GM13976 (cell line): ENCODE measurements around the gene RAET1L.
A peak's percentile ranks its signal among the peaks of the same experiment; 100 is the strongest.
"Not testable (repeated sequence)": the region's sequence is repeated elsewhere in the genome, so short reads cannot be mapped to it uniquely, and the experiment has no call there.

Experiments
- DNase-seq: peaks from one replicate; pipeline ENCODE4 v3.0.0; 2012; ENCODE audit warnings: low spot score
- in situ Hi-C: fragments of 300-500 bp; cut with MboI; formaldehyde crosslinking; loops from one replicate; pipeline ENCODE4 v1.12.0; 2022; ENCODE audit warnings: low sequenced_read_pairs, mixed read lengths, inconsistent platforms; ENCODE audit not compliant: unreplicated experiment
- TF ChIP-seq, protein P1 (sequence below): IDR thresholded peaks from 2 replicates; pipeline ENCODE4 v1.5.1; 2012; ENCODE audit warnings: borderline replicate concordance, mild to moderate bottlenecking; ENCODE audit not compliant: insufficient read depth; ENCODE audit errors: extremely low read depth, missing control alignments, control extremely low read depth

RAET1L gene

DNA sequence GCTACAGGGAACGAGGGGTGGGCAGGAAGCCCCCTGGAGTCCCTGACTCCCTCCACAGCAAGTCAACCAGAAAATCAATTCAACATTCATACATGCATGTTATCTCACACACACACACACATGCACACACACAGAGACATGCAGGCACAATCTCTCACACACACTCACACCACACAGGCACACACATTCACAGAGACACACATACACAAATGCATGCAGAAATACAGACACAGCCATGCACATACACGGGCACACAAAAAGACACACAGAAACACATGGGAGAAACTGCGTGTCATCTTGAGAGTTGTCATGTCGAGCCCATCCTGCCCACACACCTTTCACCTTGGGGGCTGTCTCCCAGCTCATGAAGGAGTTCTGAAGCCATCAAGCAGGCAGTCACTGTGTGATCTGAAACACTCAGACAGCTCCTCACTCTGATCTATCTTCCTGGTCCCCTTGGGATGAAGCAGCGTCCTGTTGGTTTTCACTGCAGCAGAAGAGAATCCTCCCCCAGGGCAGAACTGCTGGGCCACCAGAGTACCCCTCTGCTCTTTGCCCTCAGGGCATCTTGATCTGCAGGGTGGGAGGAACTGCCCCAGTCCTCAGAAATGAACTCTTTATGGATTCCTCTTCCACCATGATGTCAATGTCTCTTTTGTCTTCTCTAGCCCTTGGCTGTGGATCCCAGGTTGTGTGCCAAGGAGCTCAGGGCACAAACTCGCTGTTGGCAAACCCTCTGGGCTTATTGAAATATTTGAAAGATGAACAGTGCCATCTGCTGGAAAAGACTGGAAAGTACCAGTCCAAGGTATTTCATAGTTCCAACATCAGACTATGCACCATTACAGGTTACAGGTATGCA is 8.8 kb downstream of the RAET1L start:
- TF ChIP-seq, protein P1, sequence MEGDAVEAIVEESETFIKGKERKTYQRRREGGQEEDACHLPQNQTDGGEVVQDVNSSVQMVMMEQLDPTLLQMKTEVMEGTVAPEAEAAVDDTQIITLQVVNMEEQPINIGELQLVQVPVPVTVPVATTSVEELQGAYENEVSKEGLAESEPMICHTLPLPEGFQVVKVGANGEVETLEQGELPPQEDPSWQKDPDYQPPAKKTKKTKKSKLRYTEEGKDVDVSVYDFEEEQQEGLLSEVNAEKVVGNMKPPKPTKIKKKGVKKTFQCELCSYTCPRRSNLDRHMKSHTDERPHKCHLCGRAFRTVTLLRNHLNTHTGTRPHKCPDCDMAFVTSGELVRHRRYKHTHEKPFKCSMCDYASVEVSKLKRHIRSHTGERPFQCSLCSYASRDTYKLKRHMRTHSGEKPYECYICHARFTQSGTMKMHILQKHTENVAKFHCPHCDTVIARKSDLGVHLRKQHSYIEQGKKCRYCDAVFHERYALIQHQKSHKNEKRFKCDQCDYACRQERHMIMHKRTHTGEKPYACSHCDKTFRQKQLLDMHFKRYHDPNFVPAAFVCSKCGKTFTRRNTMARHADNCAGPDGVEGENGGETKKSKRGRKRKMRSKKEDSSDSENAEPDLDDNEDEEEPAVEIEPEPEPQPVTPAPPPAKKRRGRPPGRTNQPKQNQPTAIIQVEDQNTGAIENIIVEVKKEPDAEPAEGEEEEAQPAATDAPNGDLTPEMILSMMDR: peak; percentile 35
- in situ Hi-C loops: no loop called here
- DNase-seq: peak; percentile 64

DNA sequence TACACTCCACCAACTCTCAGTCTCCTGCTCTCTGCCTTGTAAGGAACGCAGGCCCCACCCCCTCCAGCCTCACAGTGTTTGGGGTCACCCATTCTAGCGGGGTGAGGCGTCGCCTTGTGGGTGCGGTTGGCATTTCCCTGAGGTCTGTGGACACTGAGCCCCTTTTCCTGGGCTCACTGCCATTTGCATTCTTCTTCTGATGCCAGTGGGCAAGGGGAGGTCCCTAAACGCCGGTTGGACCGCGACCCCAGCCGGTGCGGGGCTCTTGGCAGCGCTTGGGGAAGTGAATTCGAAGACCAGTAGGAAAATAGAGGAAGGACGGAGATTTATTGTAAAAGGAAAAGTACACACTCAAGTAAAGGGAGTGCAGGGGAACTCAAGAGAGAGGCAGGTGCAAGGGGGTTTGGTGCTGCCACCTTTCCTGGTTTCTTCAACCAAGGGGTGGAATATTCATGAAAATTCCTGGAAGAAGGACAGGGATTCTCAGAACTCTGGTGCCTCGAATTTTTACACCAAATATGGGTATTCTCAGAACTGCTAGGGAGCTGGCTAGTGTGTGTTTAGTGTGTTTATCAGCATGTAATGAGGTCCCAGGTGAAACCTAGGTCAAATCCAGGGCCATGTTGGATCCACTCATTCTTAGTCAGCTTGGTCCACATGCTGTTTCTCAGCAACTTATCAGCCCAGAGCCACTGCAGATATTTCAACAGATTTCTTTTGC is 9.9 kb downstream of the RAET1L start:
- DNase-seq, in situ Hi-C loops: not testable (repeated sequence)

DNA sequence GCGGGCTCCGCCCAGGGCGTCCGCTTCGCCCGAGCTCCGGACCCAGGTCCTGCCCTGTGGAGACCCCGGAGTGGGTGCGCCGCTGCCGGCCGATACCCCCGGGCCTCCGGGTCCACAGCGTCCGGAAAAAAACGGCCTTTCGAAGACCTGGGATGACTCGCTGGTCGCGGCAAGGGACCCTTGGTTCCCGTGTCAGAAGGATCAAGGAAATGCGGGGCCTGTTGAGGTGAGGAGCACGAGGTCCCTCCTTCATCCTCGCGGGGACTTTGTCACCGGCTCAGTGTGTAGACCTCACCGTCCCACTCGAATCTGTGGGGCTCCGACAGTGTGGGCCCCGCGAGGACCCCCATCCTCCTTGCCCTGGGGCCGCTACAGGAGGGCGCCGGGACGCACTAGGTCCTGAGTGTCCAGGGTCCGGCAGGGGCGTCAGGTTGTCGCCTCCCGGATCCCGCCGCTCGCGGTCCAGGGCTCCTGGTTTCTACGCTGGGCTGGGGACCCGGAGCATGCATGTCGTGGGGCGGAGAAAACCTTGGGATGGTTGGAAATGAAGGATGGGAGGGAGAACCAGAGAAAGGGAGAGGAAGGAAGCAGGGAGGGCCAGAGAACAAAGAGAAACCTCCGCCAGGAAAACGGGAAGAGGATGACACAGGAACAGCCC is 10.6 kb downstream of the RAET1L start:
- in situ Hi-C loops, DNase-seq: not testable (repeated sequence)

DNA sequence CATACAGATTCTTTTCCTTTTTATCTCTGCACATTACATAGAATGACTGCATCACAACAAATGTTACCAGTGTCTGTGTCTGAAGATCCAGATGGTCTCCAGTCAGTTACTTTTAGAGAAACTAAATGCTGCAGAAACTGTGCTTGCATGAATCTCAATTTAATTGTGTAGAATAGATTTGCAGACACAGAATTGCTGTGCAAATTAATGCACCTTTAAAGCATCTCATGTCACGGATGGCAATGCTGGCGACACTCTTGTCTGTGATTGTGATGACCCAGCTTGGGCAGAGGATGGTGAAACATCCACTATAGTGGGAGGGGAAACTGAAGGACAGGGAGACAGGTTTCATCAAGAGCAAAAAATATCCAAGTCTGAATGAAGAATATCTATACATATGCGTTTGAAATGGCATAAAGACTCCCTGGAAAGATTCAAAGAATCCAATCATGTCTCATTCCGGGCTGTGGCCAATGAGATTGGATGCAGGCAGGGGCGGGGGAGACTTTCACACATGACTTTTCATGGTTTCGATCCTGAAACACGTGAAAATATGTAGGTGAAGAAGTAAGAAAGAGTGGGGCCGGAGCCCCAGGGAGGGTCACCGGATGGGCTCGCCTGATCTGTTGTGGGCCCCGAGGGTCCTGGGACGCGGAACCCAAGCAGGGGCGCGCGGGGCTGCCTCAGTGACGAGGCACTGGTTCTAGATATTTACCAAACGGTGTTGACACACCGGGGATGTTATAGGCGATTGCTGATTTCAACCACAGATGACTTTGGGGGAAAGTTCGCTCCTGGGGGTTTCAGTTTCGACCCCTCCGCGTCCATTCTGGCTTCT is 11.3 kb downstream of the RAET1L start:
- DNase-seq, in situ Hi-C loops: not testable (repeated sequence)

DNA sequence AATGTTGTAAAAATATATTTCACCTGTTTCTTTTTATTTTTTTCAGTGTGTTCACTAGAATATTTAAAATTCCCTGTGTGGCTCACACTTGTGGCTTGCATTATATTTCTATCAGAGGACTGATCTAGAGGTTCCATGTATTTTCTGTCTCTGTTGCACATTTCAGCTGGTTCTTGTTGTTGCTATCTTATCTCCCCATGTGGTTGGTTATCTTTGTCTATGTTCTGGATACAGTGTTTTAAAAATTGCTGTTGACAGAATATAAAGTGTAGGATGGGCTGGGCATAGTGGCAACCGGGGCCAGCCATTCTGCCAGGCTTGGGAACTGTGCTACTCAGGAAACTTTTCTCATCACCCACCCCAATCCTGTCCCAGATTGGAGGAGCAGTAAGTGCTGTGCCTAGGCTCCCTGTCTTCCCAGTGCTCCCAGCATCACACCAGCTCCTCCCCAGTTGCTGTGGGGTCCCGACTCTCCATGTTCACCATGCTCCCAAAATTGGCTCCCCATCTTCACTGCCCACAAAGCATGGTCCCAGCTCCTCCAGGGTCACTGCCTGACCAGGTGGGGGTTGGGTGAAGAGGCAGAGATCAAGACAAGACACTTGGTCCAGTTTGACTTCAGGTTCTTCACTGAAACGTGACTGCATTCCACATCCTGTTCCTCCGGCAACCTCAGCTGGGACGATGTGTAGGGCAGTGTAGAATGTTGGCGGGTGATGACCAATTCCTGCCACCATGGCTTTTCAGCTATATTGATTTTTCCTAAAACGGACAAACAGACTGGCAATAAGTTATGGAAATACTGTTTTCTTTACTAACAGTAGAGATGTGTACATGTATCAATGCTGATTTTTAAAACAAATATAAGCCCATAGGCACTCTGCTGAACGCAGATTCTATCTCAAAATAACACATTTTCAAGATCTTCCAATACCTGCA is 12.2 kb downstream of the RAET1L start:
- in situ Hi-C loops, DNase-seq: not testable (repeated sequence)

DNA sequence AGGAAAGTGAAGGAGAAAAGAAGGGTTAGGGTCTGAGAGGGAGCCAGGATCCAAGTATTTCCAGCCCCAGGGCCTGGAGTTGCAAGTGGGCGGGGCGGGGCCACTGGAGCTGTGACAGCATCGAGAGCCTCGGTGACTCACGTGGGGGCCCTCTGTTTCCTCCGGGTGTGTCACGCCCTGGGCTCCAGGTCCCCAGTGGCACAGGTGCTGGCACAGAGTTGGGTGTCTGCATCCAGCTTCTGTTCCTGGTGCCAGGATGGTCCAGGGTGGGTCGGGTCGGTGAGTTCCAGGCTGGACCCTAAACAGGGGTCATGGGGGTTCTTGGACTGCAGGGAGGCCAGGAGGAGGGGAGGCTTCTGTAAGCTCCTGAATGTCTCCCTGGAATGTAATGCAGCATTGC is 16.7 kb downstream of the RAET1L start:
- in situ Hi-C loops: loop anchor here (5.0 kb wide), 1 partner anchor 71 kb away; no protein-coding TSS in a partner anchor

GRCh38 chr6:150006961-150007464 is 18.3 kb downstream of the RAET1L start:
- DNase-seq: peak; percentile 70
- TF ChIP-seq, protein P1: peak; percentile 42
- in situ Hi-C loops: loop anchor here (5.0 kb wide), 1 partner anchor 70 kb away; no protein-coding TSS in a partner anchor

More for the DNA sequence above, 16.7 kb downstream of the RAET1L start:
- no peak for DNase-seq
- TF ChIP-seq, protein P1: no peak
